Uterus (tissue), 2 donors: ENCODE results near the gene MRFAP1.

ENCODE experiments used
- CTCF ChIP-seq, 4 experiments: fragments of 200-600 bp in 2 of 4; fragments of 450-650 bp in 2 of 4; sonication (generic) in 2 of 4; IDR thresholded peaks; one replicate each; pipeline ENCODE4 v1.5.1; 2016 to 2019; ENCODE audit warnings: antibody characterized with exemption in 4 of 4, mild to moderate bottlenecking in 2 of 4, moderate library complexity in 1 of 4
- POLR2A ChIP-seq, 2 donors: fragments of 450-650 bp; IDR thresholded peaks; one replicate each; pipeline ENCODE4 v1.6.1; 2016; ENCODE audit warnings: antibody characterized with exemption in 2 of 2, mild to moderate bottlenecking in 1 of 2, moderate library complexity in 1 of 2

GRCh38 chr4:6594826-6595355, 45.6 kb upstream of the MRFAP1 start:
- TF ChIP-seq CTCF (IDR thresholded peaks at IDR 0.05) = no peak
- TF ChIP-seq POLR2A (IDR thresholded peaks at IDR 0.05) = no peak
